Kidney epithelial cell (primary cell): ENCODE data around the gene CLDN19. TPM values are rescaled to one million over a fixed set of nuclear protein-coding genes. Genes with fewer than 3 reads are reported as not detected.

Source experiments
- DNase-seq: peaks from one replicate; pipeline ENCODE4 v3.0.0-alpha.2; 2010; ENCODE audit warnings: low read depth
- H3K27me3 ChIP-seq: 2 replicates; pipeline ENCODE4 v1.6.0; 2011; ENCODE audit warnings: low read length; ENCODE audit not compliant: control insufficient read depth, insufficient read depth
- H3K36me3 ChIP-seq: 2 replicates; pipeline ENCODE4 v1.5.1; 2011; ENCODE audit warnings: low read length; ENCODE audit not compliant: control insufficient read depth, insufficient read depth
- H3K4me3 ChIP-seq: 2 replicates; pipeline ENCODE4 v1.5.1; 2011; ENCODE audit warnings: low read depth, mild to moderate bottlenecking, control low read depth, low read length
- total RNA-seq: library from RNA; depleted of rRNA; stranded (reverse); fragments of >200 nt; gene quantifications from 2 replicates; pipeline ENCODE4 v1.2.3, GENCODE V29; 2015
- TF ChIP-seq, protein P1 (sequence below): IDR thresholded peaks from 2 replicates; pipeline ENCODE4 v1.5.1; 2011; ENCODE audit warnings: mild to moderate bottlenecking, moderate library complexity, low read length, control low read depth, inconsistent platforms; ENCODE audit not compliant: insufficient read depth, poor library complexity, severe bottlenecking

The CLDN19 gene
- total RNA-seq, 1 donor from 2014 or later, result 0.08 TPM

DNA sequence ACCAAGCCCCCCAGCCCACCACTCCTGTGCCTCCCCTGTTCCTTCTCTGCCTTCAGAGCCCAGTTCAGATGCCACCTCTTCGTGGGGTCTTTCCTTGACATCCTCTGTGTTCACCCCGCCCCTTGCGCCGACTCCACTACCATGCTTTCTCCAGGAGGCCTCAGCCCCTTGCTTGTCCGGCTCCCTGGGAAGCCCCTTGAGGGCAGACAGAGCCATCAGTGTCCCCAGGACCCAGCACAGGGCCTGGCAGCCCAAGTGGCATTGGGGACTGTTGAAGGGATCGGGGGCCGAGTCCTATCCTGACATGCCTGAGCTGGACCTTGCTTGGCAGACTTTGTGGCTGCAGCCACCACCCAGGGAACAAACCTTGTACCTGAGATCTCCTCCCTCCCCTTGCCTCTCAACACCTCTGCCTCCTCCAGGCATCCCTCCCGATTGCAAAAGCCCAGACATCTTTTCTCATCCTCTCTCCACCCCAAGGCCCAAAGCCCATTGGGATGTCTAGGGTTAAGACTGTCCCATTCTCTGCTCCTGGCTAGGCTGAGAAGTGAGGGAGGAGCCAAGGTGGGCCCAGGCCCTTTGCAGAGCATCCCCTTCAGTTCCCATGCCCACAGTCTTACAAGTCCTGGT, 3.4 kb downstream of the CLDN19 start:
- Histone ChIP-seq H3K36me3 (no peaks in the 10 kb centered on the region), H3K4me3 (no peak overlapping the region), H3K27me3 (peaks cover 8% of the 10 kb centered on the region)
- TF ChIP-seq, protein P1, sequence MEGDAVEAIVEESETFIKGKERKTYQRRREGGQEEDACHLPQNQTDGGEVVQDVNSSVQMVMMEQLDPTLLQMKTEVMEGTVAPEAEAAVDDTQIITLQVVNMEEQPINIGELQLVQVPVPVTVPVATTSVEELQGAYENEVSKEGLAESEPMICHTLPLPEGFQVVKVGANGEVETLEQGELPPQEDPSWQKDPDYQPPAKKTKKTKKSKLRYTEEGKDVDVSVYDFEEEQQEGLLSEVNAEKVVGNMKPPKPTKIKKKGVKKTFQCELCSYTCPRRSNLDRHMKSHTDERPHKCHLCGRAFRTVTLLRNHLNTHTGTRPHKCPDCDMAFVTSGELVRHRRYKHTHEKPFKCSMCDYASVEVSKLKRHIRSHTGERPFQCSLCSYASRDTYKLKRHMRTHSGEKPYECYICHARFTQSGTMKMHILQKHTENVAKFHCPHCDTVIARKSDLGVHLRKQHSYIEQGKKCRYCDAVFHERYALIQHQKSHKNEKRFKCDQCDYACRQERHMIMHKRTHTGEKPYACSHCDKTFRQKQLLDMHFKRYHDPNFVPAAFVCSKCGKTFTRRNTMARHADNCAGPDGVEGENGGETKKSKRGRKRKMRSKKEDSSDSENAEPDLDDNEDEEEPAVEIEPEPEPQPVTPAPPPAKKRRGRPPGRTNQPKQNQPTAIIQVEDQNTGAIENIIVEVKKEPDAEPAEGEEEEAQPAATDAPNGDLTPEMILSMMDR, result no peak
- DNase-seq, result no peak

GRCh38 chr1:42736152-42736551, 3.9 kb downstream of the CLDN19 start:
- TF ChIP-seq, protein P1, result peak; percentile 33
- Histone ChIP-seq H3K27me3 (peaks cover 8% of the 10 kb centered on the region), H3K4me3 (no peak overlapping the region), H3K36me3 (no peaks in the 10 kb centered on the region)
- no peak for DNase-seq

- DNase-seq, result no peak
- no peaks in the 10 kb centered on the region for H3K36me3 ChIP-seq
- TF ChIP-seq, protein P1, result no peak
- peaks cover 8% of the 10 kb centered on the region for H3K27me3 ChIP-seq
- H3K4me3 ChIP-seq, result no peak overlapping the region
Measured at GRCh38 chr1:42735477-42736105, 4.4 kb downstream of the CLDN19 start.

- TF ChIP-seq, protein P1, result no peak
- DNase-seq, result no peak
- H3K4me3 ChIP-seq, result no peak overlapping the region
- H3K36me3 ChIP-seq, result no peaks in the 10 kb centered on the region
- H3K27me3 ChIP-seq, result peaks cover 8% of the 10 kb centered on the region
Measured at GRCh38 chr1:42735056-42735455, 5.0 kb downstream of the CLDN19 start.

GRCh38 chr1:42734201-42735035, 5.6 kb downstream of the CLDN19 start:
- H3K4me3 ChIP-seq, result no peak overlapping the region
- H3K27me3 ChIP-seq, result peaks cover 4% of the 10 kb centered on the region
- TF ChIP-seq, protein P1, result no peak
- H3K36me3 ChIP-seq, result no peaks in the 10 kb centered on the region
- DNase-seq, result no peak
